OCI-LY1 (cell line): Measurements from ENCODE around the gene FAM20C.

Experiments
- H2AFZ ChIP-seq: fragments of 200-600 bp; sonication (generic), shearing (Covaris generic); 2 replicates; pipeline ENCODE4 v1.6.0; 2014; ENCODE audit warnings: antibody characterized with exemption, mild to moderate bottlenecking, low read length
- H3F3A ChIP-seq: fragments of 200-600 bp; sonication (generic), shearing (Covaris generic); 2 replicates; pipeline ENCODE4 v1.6.0; 2014; ENCODE audit warnings: mild to moderate bottlenecking, antibody characterized with exemption, low read length, moderate library complexity; ENCODE audit not compliant: insufficient read depth
- H3K27ac ChIP-seq: fragments of 200-600 bp; sonication (generic); 2 replicates; pipeline ENCODE4 v1.5.1; 2014; ENCODE audit warnings: low read length, mixed run types, mild to moderate bottlenecking, low read depth; ENCODE audit not compliant: poor library complexity, severe bottlenecking
- H3K27me3 ChIP-seq: fragments of 200-600 bp; sonication (generic); 2 replicates; pipeline ENCODE4 v1.6.0; 2014; ENCODE audit warnings: antibody characterized with exemption, mild to moderate bottlenecking, low read length, moderate library complexity; ENCODE audit not compliant: insufficient read depth
- H3K36me3 ChIP-seq: fragments of 200-600 bp; sonication (generic); 2 replicates; pipeline ENCODE4 v1.6.1; 2014; ENCODE audit warnings: mild to moderate bottlenecking, antibody characterized with exemption, low read length, moderate library complexity, mixed read lengths; ENCODE audit not compliant: insufficient read depth
- H3K4me1 ChIP-seq: fragments of 200-600 bp; sonication (generic); 2 replicates; pipeline ENCODE4 v1.5.1; 2014; ENCODE audit warnings: mild to moderate bottlenecking, low read length, moderate library complexity; ENCODE audit not compliant: insufficient read depth, severe bottlenecking
- H3K4me2 ChIP-seq: fragments of 200-600 bp; sonication (generic), shearing (Covaris generic); 2 replicates; pipeline ENCODE4 v1.6.1; 2014; ENCODE audit warnings: low read length
- H3K4me3 ChIP-seq: fragments of 200-600 bp; sonication (generic); 2 replicates; pipeline ENCODE4 v1.5.1; 2014; ENCODE audit warnings: low read length, low read depth, mild to moderate bottlenecking, mixed read lengths; ENCODE audit not compliant: poor library complexity, severe bottlenecking
- H3K79me2 ChIP-seq: fragments of 200-600 bp; shearing (Covaris generic); 2 replicates; pipeline ENCODE4 v1.6.1; 2016; ENCODE audit warnings: mixed run types, low read length, mixed read lengths; ENCODE audit not compliant: insufficient read depth
- H3K9ac ChIP-seq: fragments of 200-600 bp; sonication (generic), shearing (Covaris generic); 2 replicates; pipeline ENCODE4 v1.6.1; 2014; ENCODE audit warnings: mild to moderate bottlenecking, low read length, mixed read lengths
- H3K9me2 ChIP-seq: fragments of 200-600 bp; sonication (generic), shearing (Covaris generic); 2 replicates; pipeline ENCODE4 v1.6.1; 2014; ENCODE audit warnings: low read depth, mild to moderate bottlenecking, low read length, mixed read lengths
- H3K9me3 ChIP-seq: fragments of 200-600 bp; shearing (Covaris generic); 2 replicates; pipeline ENCODE4 v1.6.1; 2014; ENCODE audit warnings: low read length, mixed read lengths
- H4K20me1 ChIP-seq: fragments of 200-600 bp; sonication (generic), shearing (Covaris generic); 2 replicates; pipeline ENCODE4 v1.6.0; 2016; ENCODE audit warnings: mild to moderate bottlenecking, low read length; ENCODE audit not compliant: insufficient read depth
- EZH2 ChIP-seq: fragments of 200-600 bp; sonication (generic), shearing (Covaris generic); IDR thresholded peaks from 2 replicates; pipeline ENCODE4 v1.8.0; 2017; ENCODE audit warnings: borderline replicate concordance, mixed run types, mild to moderate bottlenecking, antibody characterized with exemption, low read length, moderate library complexity, mixed read lengths
- TF ChIP-seq, protein P1 (sequence below): fragments of 200-600 bp; sonication (generic), shearing (Covaris generic); IDR thresholded peaks from 2 replicates; pipeline ENCODE4 v1.5.1; 2017; ENCODE audit warnings: mild to moderate bottlenecking, antibody characterized with exemption, low read length, moderate library complexity, mixed read lengths

The FAM20C gene

DNA sequence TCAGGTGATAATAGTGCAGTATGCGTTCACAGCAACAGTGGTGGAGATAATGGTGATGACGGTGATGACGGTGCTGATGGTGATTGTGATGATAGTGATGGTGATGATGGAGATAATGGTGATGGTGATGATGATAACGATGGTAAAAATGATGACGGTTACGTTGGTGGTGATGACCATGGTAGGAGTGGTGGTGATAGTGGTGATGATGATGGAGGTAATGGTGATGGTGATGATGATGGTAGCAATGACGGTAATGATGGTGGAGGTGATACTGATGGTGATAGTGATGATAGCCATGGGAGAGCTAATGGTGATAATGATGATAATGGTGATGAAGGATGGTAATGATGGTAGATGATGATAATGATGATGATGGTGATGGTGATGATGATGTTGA, 45.0 kb downstream of the FAM20C start:
- no peaks in the 10 kb centered on the region for H3K36me3 ChIP-seq
- no peak overlapping the region for H3K4me2 ChIP-seq
- H2AFZ ChIP-seq = no peak overlapping the region
- no peak overlapping the region for H3K9ac ChIP-seq
- H3K27me3 ChIP-seq = no peaks in the 10 kb centered on the region
- no peaks in the 10 kb centered on the region for H3F3A ChIP-seq
- TF ChIP-seq, protein P1, sequence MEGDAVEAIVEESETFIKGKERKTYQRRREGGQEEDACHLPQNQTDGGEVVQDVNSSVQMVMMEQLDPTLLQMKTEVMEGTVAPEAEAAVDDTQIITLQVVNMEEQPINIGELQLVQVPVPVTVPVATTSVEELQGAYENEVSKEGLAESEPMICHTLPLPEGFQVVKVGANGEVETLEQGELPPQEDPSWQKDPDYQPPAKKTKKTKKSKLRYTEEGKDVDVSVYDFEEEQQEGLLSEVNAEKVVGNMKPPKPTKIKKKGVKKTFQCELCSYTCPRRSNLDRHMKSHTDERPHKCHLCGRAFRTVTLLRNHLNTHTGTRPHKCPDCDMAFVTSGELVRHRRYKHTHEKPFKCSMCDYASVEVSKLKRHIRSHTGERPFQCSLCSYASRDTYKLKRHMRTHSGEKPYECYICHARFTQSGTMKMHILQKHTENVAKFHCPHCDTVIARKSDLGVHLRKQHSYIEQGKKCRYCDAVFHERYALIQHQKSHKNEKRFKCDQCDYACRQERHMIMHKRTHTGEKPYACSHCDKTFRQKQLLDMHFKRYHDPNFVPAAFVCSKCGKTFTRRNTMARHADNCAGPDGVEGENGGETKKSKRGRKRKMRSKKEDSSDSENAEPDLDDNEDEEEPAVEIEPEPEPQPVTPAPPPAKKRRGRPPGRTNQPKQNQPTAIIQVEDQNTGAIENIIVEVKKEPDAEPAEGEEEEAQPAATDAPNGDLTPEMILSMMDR = no peak
- TF ChIP-seq EZH2 = no peak
- H3K9me3 ChIP-seq = no peaks in the 10 kb centered on the region
- H3K4me1 ChIP-seq = no peaks in the 10 kb centered on the region
- H4K20me1 ChIP-seq = no peaks in the 10 kb centered on the region
- no peak overlapping the region for H3K4me3 ChIP-seq
- no peak overlapping the region for H3K27ac ChIP-seq
- H3K79me2 ChIP-seq = no peaks in the 10 kb centered on the region
- H3K9me2 ChIP-seq = no peaks in the 10 kb centered on the region

DNA sequence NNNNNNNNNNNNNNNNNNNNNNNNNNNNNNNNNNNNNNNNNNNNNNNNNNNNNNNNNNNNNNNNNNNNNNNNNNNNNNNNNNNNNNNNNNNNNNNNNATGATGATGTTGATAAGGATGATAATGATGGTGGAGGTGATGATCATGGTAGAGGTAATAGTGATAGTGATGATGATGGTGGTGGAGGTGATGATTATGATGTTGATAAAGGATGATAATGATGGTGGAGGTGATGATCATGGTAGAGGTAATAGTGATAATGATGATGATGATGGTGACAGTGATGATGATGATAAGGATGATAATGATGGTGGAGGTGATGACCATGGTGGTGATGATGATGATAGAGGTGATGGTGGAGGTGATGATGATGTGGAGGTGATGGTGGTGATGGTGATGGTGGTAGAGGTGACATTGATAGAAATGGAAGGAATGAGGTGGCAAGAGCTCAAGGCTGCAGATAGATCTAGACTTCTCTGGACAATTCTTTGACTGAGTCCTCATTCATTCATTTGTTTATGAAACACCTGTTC, 47.8 kb downstream of the FAM20C start:
- no peak overlapping the region for H3K4me3 ChIP-seq
- no peak overlapping the region for H3K4me2 ChIP-seq

DNA sequence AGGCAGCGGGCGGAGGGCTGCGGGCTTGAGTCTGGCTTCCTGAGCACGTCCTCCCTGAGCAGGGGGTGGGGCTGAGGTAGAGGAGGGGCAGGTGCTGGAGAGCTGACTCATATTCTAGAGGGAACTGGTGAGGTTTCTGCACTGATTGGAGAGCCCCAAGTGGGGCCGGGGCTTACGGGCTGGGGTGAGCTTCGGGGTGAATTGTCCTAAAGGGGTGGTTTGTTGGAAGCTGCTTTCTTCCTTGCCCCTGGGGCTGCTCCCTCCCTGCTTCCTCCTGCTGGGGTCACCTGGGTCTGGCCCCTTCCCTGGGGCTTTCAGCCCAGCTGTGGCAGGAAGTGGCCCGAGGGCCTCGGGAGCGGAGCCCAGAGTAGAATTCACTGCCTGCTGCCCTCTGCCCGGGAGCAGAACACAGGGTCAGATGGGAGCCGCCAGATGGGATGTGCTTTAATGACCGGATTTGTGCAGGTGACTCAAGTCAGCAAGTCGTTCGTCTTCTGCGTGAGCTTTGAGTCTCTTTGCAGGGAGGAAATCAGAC, 48.6 kb downstream of the FAM20C start:
- H3K79me2 ChIP-seq = no peaks in the 10 kb centered on the region
- H3K36me3 ChIP-seq = no peaks in the 10 kb centered on the region
- no peaks in the 10 kb centered on the region for H3K4me1 ChIP-seq
- H3K9me2 ChIP-seq = no peaks in the 10 kb centered on the region
- no peak overlapping the region for H3K4me2 ChIP-seq
- H2AFZ ChIP-seq = no peak overlapping the region
- H3K4me3 ChIP-seq = no peak overlapping the region
- no peak for TF ChIP-seq EZH2
- TF ChIP-seq, protein P1 = no peak
- no peak overlapping the region for H3K27ac ChIP-seq
- H3K9me3 ChIP-seq = no peaks in the 10 kb centered on the region
- no peaks in the 10 kb centered on the region for H3K27me3 ChIP-seq
- H3K9ac ChIP-seq = no peak overlapping the region
- no peaks in the 10 kb centered on the region for H3F3A ChIP-seq
- no peaks in the 10 kb centered on the region for H4K20me1 ChIP-seq

More for the DNA sequence above, 47.8 kb downstream of the FAM20C start:
- Histone ChIP-seq H3K9me3 (no peaks in the 10 kb centered on the region), H2AFZ (no peak overlapping the region), H3K9ac (no peak overlapping the region), H3K9me2 (no peaks in the 10 kb centered on the region), H4K20me1 (no peaks in the 10 kb centered on the region), H3K79me2 (no peaks in the 10 kb centered on the region), H3K4me1 (no peaks in the 10 kb centered on the region), H3F3A (no peaks in the 10 kb centered on the region), H3K36me3 (no peaks in the 10 kb centered on the region), H3K27me3 (no peaks in the 10 kb centered on the region), H3K27ac (no peak overlapping the region)
- no peak for TF ChIP-seq EZH2
- TF ChIP-seq, protein P1 = no peak
